ENCODE measurements around the gene TMEM126B. TPM values are rescaled to one million over a fixed set of nuclear protein-coding genes. Genes with fewer than 3 reads are reported as not detected.
"Not testable (repeated sequence)": the region's sequence is repeated elsewhere in the genome, so short reads cannot be mapped to it uniquely, and the experiment has no call there.

The TMEM126B gene
- polyA plus RNA-seq, 1 experiment = 21.6 TPM

DNA sequence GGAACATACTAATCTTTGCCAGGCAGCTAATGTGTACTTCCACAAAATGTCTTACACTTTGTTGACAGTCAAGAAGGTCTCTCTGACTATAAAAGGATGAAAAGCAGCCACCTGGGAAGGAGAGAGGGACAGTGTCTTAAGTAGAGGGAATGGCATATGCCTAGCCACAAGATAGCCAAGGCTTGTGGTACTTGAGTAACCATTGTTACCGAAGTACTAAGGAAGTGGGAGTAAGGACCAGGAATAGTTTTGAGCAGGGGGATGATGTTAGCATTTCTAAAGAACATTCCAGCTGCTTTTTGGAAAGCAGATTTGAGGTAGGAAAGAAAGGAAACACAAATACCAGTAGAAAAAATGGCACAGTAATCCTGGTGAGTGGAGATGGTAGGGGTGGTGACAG is 22.7 kb downstream of the TMEM126B start:
- H3K36me3 ChIP-seq (ENCODE audit: control insufficient read depth, insufficient read depth, low read length) = no peaks in the 10 kb centered on the region
- ChIA-PET POLR2A (no interaction called here), CTCF (no interaction called here)
- H3K4me3 ChIP-seq (ENCODE audit: low read depth, low read length) = no peak overlapping the region
- DNase-seq (ENCODE audit: low read depth) = no peak
- TF ChIP-seq, protein P1, sequence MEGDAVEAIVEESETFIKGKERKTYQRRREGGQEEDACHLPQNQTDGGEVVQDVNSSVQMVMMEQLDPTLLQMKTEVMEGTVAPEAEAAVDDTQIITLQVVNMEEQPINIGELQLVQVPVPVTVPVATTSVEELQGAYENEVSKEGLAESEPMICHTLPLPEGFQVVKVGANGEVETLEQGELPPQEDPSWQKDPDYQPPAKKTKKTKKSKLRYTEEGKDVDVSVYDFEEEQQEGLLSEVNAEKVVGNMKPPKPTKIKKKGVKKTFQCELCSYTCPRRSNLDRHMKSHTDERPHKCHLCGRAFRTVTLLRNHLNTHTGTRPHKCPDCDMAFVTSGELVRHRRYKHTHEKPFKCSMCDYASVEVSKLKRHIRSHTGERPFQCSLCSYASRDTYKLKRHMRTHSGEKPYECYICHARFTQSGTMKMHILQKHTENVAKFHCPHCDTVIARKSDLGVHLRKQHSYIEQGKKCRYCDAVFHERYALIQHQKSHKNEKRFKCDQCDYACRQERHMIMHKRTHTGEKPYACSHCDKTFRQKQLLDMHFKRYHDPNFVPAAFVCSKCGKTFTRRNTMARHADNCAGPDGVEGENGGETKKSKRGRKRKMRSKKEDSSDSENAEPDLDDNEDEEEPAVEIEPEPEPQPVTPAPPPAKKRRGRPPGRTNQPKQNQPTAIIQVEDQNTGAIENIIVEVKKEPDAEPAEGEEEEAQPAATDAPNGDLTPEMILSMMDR (IDR thresholded peaks at IDR 0.05; ENCODE audit: insufficient read depth, low read depth, low read length) = no peak
- no peaks in the 10 kb centered on the region for H3K27me3 ChIP-seq (ENCODE audit: control insufficient read depth, insufficient read depth, low read length)

DNA sequence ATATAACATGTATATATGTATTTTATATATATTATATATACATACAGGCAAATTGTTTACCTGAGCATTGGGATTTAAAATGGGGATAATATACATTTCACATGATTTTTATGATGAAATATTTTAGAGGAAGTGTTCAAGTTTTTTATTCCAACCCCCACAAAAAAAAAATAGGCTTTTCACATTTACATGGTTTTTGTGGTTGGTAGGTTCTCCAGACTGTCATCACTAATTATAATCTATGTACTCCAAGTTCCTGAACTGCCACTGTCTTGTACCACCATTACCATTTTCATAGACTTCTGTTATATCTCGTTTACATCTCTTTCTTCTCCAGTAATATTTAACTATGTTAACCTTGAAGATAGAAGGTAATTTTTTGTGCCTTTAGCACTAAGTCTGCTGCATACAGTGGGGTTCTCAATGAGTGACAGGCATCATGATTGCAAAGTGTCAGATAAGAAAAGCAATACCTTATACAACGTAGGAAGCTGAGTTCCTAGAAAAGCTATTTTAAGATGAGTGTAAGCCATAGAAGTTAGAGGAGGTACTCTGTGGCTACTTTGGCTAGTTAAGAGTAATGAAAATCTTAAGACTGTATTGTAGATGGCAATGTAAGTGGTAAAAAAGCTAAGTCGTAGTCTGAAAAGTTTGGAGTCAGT is 24.5 kb downstream of the TMEM126B start:
- no peak for DNase-seq (ENCODE audit: low read depth)
- Histone ChIP-seq H3K27me3 (ENCODE audit: control insufficient read depth, insufficient read depth, low read length) (no peaks in the 10 kb centered on the region), H3K36me3 (ENCODE audit: control insufficient read depth, insufficient read depth, low read length) (no peaks in the 10 kb centered on the region), H3K4me3 (ENCODE audit: low read depth, low read length) (no peak overlapping the region)
- TF ChIP-seq, protein P1 (IDR thresholded peaks at IDR 0.05; ENCODE audit: insufficient read depth, low read depth, low read length) = no peak
- POLR2A ChIA-PET = no interaction called here
- CTCF ChIA-PET = no interaction called here

DNA sequence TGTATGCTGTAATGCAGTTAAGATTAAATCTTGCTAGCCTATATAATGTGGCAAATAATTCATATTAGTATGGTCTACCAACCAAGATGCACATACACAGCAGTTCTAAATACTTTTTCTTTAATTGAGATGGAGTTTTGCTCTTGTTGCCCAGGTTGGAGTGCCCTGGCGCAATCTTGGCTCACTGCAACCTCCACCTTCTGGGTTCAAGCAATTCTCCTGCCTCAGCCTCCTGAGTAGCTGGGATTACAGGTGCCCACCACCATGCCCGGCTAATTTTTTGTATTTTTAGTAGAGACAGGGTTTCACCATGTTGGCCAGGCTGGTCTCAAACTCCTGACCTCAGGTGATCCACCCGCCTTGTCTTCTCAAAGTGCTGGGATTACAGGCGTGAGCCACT is 25.9 kb downstream of the TMEM126B start:
- H3K36me3 ChIP-seq (ENCODE audit: control insufficient read depth, insufficient read depth, low read length); CTCF ChIA-PET; DNase-seq (ENCODE audit: low read depth); H3K27me3 ChIP-seq (ENCODE audit: control insufficient read depth, insufficient read depth, low read length); H3K4me3 ChIP-seq (ENCODE audit: low read depth, low read length); POLR2A ChIA-PET: not testable (repeated sequence)

DNA sequence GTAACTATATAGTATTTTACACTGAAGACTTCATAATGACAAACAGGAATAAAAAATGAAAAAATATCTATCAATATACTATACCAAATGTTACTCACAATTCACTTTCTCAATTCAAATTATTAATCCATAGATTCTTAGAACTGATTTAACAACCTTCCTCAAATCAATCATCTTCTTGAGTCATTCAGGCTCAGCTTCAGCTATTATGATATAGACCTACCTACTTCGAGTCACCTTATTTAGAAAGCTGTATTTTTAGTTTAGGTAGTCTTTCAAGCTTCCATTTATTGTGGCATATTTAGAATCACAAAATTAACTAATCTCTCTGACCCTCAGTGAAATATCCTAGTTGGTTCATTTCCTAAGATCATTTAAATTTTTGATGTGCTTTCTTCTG is 28.4 kb downstream of the TMEM126B start:
- TF ChIP-seq, protein P1 (IDR thresholded peaks at IDR 0.05; ENCODE audit: insufficient read depth, low read depth, low read length) = no peak
- H3K27me3 ChIP-seq (ENCODE audit: control insufficient read depth, insufficient read depth, low read length) = no peaks in the 10 kb centered on the region
- DNase-seq (ENCODE audit: low read depth) = no peak
- no peaks in the 10 kb centered on the region; the same call in 1 of the 2 replicates for H3K36me3 ChIP-seq (ENCODE audit: control insufficient read depth, insufficient read depth, low read length)
- H3K4me3 ChIP-seq (ENCODE audit: low read depth, low read length) = no peak overlapping the region
- ChIA-PET CTCF (no interaction called here), POLR2A (no interaction called here)

DNA sequence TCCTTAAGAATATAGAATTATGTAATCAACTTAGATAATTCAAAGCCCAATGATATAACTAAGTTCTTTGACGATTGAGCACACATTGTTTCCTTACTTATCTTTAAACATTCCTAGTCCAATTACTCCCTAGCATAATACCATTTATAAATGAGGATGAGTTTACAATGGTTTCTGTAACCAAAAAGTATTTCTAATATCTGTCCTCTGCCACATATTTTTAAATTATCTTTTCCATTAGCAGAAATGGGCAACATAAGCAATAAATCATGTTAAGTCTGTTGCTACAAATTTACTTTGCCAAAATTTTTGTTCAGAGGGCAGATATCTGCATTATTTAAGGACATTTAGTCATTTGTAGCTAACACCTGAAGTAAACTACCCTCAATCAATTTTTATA is 29.8 kb downstream of the TMEM126B start:
- Histone ChIP-seq H3K27me3 (ENCODE audit: control insufficient read depth, insufficient read depth, low read length) (no peaks in the 10 kb centered on the region), H3K4me3 (ENCODE audit: low read depth, low read length) (no peak overlapping the region), H3K36me3 (ENCODE audit: control insufficient read depth, insufficient read depth, low read length) (no peaks in the 10 kb centered on the region; the same call in 1 of the 2 replicates)
- TF ChIP-seq, protein P1 (IDR thresholded peaks at IDR 0.05; ENCODE audit: insufficient read depth, low read depth, low read length) = no peak
- no peak for DNase-seq (ENCODE audit: low read depth)
- POLR2A ChIA-PET = interaction anchor here (1.5 kb wide), 1 partner anchor 9 kb away, joined by 4 read pairs; no protein-coding TSS in a partner anchor
- CTCF ChIA-PET = interaction anchor here (1.6 kb wide), 1 partner anchor 21 kb away, joined by 6 read pairs; no protein-coding TSS in a partner anchor

Measured in BJ (cell line).